Middle frontal gyrus (tissue), 1 donor: ENCODE results near the gene RAB8B.
"Not testable (repeated sequence)": the region's sequence is repeated elsewhere in the genome, so short reads cannot be mapped to it uniquely, and the experiment has no call there.

Experiments used
- DNase-seq: peaks from one replicate; pipeline ENCODE4 v3.0.0-alpha.2; 2015; ENCODE audit warnings: low spot score; ENCODE audit errors: extremely low spot score

The RAB8B gene

DNA sequence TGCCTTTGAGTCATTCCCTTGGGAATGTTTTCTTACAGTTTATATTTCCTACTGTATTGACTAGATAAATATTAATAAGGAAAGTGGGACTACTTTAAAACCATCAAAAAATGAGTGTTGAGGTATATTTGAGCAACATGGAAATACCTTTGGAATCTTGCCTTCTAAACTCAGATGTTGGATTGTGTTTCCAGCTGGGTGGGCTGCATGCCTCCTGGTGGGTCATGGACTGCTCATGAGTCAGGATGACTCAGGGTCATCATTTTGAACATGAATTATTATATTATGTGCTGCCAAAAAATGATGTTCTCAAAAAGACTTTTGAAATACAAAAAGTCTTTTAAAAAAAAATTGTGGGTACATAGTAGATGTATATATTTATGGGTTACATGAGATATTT, 46.9 kb downstream of the RAB8B start:
- DNase-seq: no peak

DNA sequence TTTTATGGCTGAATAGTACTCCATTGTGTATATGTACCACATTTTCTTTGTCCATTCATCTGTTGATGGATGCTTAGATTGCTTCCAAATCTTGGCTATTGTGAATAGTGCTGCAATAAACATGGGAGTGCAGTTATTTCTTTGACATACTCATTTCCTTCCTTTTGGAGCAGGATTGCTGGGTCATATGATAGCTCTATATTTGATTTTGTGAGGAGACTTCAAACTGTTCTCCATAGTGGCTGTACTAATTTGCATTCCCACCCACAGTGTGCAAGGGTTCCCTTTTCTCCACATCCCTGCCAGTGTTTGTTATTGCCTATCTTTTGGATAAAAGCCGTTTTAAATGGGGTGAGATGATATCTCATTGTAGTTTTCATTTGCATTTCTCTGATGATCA, 47.7 kb downstream of the RAB8B start:
- not testable (repeated sequence) for DNase-seq

- DNase-seq: no peak
Observed at GRCh38 chr15:63238171-63238570, 48.8 kb downstream of the RAB8B start.

- DNase-seq: no peak
Observed at GRCh38 chr15:63238796-63239195, 49.4 kb downstream of the RAB8B start.

DNA sequence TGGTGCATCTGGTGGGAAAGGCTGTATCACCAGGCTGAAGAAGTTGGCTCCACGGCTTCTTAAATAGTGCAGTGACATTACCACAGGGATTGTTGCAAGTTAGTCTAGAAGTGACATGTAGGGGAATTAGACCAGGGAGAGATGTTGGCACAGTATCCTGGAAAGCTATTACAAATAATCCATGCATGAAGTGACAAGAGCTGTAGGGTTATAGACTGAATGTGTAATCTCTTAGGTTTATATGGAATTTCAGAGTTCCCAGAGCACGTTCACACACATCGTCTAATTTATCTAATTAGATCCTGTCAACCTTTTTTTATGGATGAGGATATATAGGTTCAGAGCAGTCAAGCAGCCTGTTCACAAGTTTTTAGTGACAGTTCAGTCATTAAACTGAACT, 50.7 kb downstream of the RAB8B start:
- no peak for DNase-seq

DNA sequence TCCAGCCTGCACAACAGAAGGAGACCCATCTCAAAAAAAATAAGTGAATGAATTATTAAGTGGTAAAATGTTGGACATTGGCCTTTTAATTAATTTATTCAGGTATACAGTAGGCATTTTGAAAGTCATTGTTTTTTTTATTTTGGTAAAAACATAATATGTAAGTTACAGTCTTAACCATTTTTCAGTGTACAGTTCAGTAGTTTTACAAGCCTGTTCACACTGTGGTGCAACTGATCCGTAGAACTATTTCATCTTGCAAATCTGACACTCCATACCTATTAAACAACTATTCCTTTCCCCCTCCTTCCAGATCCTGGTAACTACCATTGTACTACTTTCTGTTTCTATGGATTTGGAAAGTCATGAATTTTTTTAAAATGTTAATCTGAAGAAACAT, 51.9 kb downstream of the RAB8B start:
- no peak for DNase-seq

DNA sequence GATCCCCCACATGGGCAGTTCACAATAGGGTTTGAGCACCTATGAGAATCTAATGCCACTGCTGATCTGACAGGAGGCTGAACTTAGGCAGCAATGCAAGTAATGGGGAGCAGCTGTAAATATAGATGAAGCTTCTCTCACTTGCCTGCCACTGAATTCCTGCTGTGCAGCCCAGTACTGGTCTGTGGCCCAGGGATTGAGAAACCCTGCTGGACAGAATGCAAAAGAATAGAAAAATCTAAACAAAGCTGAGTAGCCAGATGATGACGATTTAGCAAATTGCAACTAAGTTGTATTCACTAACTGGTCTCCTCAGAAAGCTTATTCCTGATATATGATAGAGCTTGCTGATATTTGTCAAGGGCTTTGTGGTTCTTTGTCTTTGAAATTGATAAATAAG, 53.7 kb downstream of the RAB8B start:
- DNase-seq: no peak

- DNase-seq: no peak
Observed at GRCh38 chr15:63243776-63244175, 54.4 kb downstream of the RAB8B start.

DNA sequence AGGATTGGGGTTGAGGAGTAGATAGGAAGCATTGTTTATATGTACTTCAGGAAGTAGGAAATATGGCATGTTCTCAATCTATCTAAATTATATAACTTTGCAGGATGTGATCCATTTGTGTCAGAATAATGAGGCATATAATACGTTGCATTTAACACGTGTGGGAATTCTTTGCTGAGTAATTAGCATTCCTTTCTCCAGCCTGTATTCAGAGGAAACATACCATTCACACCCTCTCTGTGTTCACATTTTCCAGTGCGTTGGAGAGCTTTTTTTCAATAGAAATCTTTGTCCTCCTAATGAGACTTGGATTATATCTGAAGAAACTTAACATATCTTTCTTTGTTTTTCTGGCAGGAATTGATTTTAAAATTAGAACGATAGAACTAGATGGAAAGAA, 55.0 kb downstream of the RAB8B start:
- no peak for DNase-seq

DNA sequence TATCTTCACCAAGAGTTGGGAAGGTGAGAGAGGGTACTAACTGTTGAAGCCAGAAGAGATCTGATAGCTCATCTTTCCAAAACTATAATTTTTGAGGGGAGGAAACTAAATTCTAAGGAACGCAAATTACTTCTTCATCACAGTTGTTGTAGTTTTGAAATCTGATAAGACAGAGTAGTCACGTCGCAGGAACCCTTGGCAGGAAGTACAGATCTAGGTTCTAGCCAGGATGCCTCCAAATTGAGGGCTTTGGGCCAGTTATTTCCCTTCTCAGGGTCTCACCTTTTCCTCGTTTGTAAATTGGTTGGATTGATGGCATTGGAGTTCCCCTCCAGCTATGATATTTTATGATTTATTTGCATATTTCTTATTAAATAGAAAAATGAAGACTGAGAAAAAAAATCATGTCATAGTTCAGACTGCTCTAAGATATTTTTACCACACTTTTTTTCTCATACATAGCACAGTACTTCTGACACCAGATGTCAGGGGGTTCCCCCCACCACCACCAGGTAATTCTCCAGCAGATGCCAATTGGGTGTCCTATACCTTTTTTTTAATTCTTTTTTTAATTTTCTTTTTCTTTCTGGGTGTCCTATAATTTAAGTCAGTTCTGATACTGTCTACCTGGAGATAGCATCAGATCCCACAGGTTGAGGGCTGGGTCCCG, 55.7 kb downstream of the RAB8B start:
- no peak for DNase-seq

GRCh38 chr15:63246691-63247469, 57.5 kb downstream of the RAB8B start:
- no peak for DNase-seq

DNA sequence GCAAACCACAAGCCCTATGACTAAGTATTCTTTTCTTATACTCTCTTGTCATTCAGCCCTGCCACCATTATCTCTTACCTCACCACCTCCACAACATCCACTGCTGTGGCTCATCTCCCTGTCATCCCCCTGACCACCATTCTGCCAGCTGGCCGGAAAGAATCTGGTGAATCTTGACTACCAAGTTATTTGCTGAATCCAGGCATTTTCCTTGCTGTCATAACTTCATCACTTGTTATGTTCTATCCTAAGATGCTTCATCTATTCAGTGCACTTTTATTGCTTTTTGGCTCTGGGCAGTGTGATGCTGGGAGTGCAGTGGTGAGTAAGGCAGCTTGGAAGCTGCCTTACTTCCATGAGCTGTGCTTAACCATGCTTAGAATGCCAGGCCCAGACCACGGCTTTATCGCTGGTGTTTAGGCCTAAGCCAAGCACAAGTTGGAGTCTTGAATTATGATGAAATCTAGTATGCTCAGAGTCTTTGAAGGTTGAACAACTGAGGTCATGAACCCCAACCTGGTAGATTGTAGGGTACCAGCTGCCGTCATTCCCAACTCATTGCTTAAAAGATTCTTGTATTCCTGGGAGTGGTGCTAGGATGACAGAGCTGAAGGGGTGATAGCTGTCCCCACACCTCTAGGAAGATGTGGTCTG, 61.0 kb downstream of the RAB8B start:
- no peak for DNase-seq

- DNase-seq: no peak
Observed at GRCh38 chr15:63251701-63252100, 62.3 kb downstream of the RAB8B start.

DNA sequence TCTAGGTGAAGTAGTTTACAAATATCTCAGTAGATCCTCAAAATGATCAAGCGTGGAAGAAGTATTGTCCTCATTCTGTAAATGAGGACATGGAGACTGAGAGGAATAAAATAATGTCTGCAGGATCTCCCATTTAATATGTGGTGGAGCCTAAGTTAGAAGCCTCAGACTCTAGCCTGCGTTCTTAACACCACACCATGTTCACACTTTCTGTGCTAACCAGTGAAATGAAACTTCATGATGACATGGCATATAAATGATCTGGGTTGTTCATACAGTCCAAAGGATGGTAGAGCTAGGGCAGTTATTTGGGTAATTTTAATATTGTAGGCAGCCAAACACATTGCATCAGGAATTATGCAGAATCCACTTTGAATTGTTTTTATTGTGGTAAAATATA, 62.9 kb downstream of the RAB8B start:
- DNase-seq: no peak

GRCh38 chr15:63254991-63255390, 65.6 kb downstream of the RAB8B start:
- no peak for DNase-seq

DNA sequence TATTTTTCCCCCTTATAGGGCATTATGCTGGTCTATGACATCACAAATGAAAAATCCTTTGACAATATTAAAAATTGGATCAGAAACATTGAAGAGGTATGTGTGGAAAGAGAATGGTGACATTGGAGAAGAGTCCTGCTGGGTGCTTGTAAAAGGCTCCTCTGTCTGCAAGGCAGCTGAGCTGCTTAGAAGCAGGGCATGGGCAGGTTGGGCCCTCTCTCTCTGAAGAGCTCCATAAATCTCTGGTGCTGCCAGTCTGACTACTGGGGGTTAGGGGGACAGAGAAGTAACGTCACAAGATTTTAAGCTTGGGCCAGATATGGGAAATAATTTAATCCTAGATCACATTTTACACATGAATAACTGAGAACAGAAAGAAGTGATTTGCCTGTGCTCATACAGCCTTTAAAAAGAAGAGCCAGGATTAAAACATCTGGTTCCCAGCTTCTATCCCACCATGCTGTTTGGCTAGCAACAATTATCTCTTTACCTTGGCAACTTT, 66.1 kb downstream of the RAB8B start:
- no peak for DNase-seq

GRCh38 chr15:63256433-63257274, 67.2 kb downstream of the RAB8B start:
- no peak for DNase-seq

DNA sequence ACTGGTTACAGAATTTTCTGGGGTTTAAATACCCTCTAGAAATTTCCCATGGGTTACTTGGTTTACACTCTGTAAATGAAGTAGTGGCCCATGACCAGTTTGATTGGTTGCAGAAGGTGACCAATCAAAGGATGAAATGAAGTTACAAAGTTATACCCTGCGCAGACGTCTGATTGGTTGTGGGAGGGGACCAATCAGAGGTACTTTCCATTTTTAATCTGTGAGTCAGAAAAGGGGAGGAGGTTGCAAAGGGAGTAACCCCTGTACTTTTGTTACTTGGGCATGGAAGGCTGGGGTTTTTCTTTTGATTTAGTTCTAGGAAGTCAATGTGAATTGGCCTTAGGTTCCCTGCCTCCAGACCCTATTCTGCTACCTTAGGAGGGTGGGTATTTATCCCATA, 69.3 kb downstream of the RAB8B start:
- no peak for DNase-seq

DNA sequence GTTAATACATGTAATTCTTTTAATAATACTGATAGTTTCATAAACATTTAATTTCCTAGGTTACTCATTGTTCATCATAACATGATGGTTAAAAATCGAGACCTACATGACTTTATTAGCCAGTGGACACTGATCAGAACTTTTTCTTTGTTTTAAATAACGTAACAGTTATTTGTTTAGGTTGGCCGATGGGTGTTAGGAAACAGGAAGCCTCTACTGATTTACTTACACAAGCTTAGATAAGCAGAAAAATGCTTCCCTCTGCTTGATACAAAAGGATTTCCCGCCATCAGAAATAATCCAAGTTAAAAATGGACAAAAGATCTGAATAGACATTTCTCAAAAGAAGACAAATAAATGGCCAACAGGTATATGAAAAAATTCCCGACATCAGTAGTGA, 71.4 kb downstream of the RAB8B start:
- DNase-seq: no peak

DNA sequence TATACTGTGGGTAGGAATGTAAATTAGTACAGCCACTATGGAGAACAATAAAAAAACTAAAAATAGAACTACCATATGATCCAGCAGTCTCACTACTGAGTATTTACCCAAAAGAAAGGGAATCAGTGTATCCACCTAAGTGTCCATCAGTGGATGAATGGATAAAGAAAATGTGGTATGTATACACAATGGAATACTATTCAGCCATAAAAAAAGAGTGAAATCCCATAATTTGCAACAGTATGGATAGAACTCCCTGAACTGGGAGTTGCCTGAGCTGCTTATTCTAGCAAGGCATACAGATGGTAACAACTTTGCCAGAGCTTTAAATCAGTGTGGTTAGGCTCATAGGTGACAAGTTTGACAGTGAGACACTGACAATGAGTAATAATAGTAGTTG, 71.9 kb downstream of the RAB8B start:
- no peak for DNase-seq

DNA sequence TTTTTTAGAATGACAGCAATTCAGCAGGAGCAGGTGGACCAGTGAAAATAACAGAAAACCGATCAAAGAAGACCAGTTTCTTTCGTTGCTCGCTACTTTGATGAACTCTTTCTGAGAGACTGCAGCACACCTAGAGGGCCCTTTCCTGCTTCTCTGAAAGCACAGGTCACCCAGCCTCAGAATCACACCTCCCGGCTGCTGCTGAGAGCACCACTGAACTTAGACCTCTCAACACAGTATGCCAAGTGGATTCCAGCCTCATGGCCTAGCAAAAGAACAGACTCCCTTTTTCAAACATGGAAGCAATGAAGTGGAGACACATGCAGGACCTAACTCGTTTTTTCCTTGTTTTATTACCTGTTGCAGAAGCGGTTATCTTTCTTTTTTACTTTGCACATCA, 74.1 kb downstream of the RAB8B start:
- no peak for DNase-seq
